Fibroblast of pulmonary artery (primary cell): ENCODE measurements around the gene SLC2A9.
"Not testable (repeated sequence)": the region's sequence is repeated elsewhere in the genome, so short reads cannot be mapped to it uniquely, and the experiment has no call there.

Source experiments
- DNase-seq: peaks from one replicate; pipeline ENCODE4 v3.0.0-alpha.2; 2010; ENCODE audit warnings: low read depth
- H3K4me3 ChIP-seq: replicated peaks from 2 replicates; pipeline ENCODE4 v1.5.1; 2011; ENCODE audit warnings: low read depth, mild to moderate bottlenecking, control low read depth, low read length, moderate library complexity
- TF ChIP-seq, protein P1 (sequence below): IDR thresholded peaks from 2 replicates; pipeline ENCODE4 v1.5.1; 2011; ENCODE audit warnings: mild to moderate bottlenecking, control low read depth, low read length, inconsistent platforms; ENCODE audit errors: missing control alignments

SLC2A9 gene

DNA sequence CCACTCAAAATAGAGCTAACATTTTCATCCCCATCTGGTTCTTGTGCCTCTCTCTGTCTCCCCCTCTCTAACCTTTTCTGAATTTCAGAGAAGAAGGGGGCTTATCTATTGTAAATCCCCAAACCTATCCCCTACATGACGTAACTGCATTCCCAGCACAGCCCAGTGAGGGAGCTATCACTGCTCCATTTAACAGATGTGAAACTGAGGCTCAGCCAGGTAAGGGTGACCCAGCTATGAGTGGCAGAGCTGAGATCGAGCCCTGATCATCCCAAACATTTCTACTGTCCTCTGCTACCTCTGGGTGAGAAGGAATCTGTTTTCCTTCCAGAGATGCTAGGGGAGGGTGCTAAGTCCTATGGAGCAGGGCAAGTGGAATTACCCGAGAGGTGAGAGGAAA lies 107.5 kb downstream of the SLC2A9 start:
- H3K4me3 ChIP-seq: no peak overlapping the region
- TF ChIP-seq, protein P1, sequence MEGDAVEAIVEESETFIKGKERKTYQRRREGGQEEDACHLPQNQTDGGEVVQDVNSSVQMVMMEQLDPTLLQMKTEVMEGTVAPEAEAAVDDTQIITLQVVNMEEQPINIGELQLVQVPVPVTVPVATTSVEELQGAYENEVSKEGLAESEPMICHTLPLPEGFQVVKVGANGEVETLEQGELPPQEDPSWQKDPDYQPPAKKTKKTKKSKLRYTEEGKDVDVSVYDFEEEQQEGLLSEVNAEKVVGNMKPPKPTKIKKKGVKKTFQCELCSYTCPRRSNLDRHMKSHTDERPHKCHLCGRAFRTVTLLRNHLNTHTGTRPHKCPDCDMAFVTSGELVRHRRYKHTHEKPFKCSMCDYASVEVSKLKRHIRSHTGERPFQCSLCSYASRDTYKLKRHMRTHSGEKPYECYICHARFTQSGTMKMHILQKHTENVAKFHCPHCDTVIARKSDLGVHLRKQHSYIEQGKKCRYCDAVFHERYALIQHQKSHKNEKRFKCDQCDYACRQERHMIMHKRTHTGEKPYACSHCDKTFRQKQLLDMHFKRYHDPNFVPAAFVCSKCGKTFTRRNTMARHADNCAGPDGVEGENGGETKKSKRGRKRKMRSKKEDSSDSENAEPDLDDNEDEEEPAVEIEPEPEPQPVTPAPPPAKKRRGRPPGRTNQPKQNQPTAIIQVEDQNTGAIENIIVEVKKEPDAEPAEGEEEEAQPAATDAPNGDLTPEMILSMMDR: no peak
- DNase-seq: no peak

DNA sequence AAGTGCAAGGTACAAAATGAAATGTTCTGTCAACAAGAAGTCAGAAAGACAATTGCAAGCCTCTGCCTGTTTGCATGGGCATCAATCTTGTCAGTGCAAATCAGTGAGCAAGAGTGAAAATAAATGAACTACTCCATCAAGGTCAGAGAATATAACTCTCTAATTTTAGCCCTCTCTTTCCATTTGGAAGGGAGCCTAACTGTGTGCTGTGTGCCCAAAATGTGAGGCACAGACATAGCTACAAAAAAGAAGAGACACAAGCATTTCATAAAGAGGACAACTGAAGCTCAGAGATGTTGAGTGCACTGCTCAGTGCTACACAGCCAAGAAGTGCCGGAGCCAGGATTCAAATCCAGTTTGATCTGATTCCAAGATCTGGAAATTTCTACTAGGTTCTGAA lies 114.3 kb downstream of the SLC2A9 start:
- TF ChIP-seq, protein P1: no peak
- H3K4me3 ChIP-seq: no peak overlapping the region
- DNase-seq: no peak

DNA sequence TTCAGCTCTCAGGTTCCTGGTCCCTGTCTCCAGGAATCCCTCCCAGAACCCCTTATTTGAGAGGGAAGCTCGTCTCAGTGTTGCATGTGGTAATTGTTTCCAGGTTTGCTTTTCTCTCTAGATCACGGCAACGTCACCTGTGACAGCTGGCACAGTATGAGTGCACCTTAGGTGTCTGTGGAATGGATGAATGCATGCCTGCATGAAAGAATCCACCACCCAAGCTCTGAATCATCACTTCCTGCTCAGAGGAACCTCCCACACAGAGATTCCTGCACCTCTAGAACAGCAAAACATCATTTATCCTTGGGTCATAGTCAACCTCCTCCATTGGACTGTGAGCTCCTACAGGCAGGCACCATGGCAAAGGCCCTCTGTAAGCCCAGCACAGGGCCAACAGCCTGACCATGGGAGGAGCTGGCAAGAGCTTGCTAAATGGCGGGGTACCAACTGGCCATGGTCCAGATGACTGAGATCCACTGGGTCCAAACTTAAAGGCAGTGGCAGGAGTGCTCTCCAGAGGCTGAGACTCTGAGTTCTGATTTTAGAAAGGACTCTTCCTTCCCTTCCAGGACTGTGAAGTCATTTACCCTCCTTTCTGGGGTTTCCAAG lies 116.2 kb downstream of the SLC2A9 start:
- TF ChIP-seq, protein P1: no peak
- H3K4me3 ChIP-seq: no peak overlapping the region
- DNase-seq: peak; percentile 24

DNA sequence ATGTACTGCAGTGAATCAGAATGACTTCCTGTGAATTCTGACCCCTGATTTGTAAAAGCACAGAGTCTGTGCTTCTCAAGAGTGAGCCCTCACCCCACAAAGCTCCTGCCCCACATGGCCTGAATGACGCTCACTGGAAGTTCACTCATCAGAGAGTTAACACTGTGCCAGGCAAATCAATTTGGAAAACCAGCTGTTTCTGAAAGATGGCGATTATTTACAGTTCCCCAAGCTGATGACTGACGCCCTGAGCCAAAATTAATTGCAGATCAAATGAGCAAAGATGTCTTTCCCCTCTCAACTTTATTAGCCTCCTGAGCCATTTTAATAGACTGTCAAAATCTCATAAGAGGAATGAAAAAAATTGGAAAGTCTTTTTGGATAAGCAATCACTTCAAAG lies 118.0 kb downstream of the SLC2A9 start:
- TF ChIP-seq, protein P1: no peak
- DNase-seq: no peak
- no peak overlapping the region for H3K4me3 ChIP-seq

DNA sequence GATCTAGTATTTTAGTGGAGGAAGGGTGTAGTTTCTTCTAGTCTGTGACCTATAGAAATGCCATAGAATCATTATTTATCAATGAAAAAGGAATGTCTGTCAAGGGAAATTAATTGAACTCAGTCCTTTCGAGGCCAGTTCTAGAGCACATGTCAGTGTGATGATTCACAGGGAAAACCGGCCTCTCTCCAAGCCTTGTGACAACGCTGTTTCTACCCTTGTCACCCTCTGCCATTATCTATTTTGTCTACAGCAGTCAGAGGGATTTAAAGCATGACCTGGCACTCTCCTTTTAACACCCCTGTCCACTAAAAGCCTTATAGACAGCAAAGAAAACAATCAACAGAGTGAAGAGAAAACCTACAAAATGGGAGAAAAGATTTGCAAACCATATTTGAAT lies 120.0 kb downstream of the SLC2A9 start:
- H3K4me3 ChIP-seq: no peak overlapping the region
- DNase-seq: no peak
- TF ChIP-seq, protein P1: no peak

DNA sequence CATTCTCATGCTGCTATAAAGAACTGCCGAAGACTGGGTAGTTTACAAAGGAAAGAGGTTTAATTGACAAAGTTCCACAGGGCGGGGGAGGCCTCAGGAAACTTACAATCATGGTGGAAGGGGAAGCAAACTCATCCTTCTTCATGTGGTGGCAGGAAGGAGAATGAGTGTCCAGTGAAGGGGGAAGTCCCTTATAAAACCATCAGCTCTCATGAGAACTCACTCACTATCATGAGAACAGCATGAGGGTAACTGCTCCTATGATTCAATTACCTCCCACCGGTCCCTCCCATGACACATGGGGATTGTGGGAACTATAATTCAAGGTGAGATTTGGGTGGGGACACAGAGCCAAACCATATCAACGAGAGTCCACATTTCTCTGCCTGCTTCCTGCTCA lies 120.7 kb downstream of the SLC2A9 start:
- H3K4me3 ChIP-seq: not testable (repeated sequence)

DNA sequence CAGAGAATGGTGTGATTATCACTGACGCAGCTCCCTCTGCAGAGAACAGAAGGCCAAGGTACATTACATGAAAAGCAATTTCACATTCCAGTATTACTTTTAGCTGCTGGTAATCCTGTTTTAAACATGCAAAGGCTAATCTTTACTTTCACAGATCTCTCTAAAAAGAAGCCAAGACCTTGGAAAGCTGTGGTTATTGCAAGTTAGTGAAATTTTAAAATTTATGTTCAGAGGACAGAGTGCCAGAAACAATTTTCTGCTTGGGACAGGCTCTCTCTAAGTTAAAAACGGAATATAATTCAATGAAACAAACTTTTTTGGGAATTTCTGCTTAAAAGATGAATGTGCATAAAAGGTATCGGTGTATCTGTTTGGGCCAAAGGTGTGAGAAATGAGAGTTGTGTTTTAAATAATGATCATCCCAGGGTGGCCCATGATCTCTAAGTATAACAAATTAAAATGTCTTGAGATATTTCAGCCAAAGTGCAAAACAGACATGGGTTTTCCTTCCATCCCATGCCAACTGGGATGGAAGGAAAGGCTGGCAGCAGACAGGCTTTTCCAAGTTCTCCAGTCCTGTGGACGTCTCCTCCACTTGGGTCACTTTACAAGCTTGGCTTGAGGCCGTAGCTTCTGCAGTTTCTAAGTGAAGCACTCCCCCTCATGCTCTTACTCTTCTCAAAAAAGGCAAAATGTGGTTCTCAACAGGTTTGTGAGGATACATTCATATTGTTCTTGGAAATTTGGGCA lies 121.8 kb downstream of the SLC2A9 start:
- no peak for DNase-seq
- TF ChIP-seq, protein P1: no peak
- H3K4me3 ChIP-seq: no peak overlapping the region

More for the DNA sequence above, 120.7 kb downstream of the SLC2A9 start:
- DNase-seq: not testable (repeated sequence)
